Fibroblast of lung (primary cell): Measurements from ENCODE around the gene ANKRD36C. TPM values are rescaled to one million over a fixed set of nuclear protein-coding genes. Genes with fewer than 3 reads are reported as not detected.
"Not testable (repeated sequence)": the region's sequence is repeated elsewhere in the genome, so short reads cannot be mapped to it uniquely, and the experiment has no call there.

Experiments used
- DNase-seq, 2 donors: peaks; one replicate each; pipeline versions ENCODE4 v3.0.0 to v3.0.0-alpha.2; 2010; ENCODE audit warnings: low read depth in 2 of 2
- H2AFZ ChIP-seq: 2 replicates; pipeline ENCODE4 v1.5.1; 2012; ENCODE audit warnings: low read length, control low read depth, inconsistent platforms
- H3K27ac ChIP-seq: 2 replicates; pipeline ENCODE4 v1.5.1; 2011; ENCODE audit warnings: low read length, control low read depth; ENCODE audit not compliant: insufficient read depth
- H3K27me3 ChIP-seq: 2 replicates; pipeline ENCODE4 v1.5.1; 2011; ENCODE audit warnings: mild to moderate bottlenecking, low read length; ENCODE audit not compliant: control insufficient read depth, insufficient read depth
- H3K36me3 ChIP-seq: 2 replicates; pipeline ENCODE4 v1.5.1; 2011; ENCODE audit warnings: low read length; ENCODE audit not compliant: control insufficient read depth, insufficient read depth
- H3K4me1 ChIP-seq: 2 replicates; pipeline ENCODE4 v1.5.1; 2011; ENCODE audit warnings: low read length; ENCODE audit not compliant: control insufficient read depth, insufficient read depth; ENCODE audit errors: extremely low read depth
- H3K4me2 ChIP-seq: 2 replicates; pipeline ENCODE4 v1.5.1; 2011; ENCODE audit warnings: low read length, control low read depth; ENCODE audit not compliant: insufficient read depth; ENCODE audit errors: extremely low read depth
- H3K4me3 ChIP-seq, 4 experiments: fragments of 200-600 bp in 1 of 4; sonication (generic) in 1 of 4; replicated peaks in 1 of 4; 2 replicates each; pipeline ENCODE4 v1.5.1; 2011 to 2016; ENCODE audit warnings: low read length in 4 of 4, low read depth in 3 of 4, mild to moderate bottlenecking in 3 of 4, control low read depth in 2 of 4, inconsistent platforms in 1 of 4, mixed read lengths in 1 of 4; ENCODE audit not compliant: insufficient read depth in 1 of 4; ENCODE audit errors: control extremely low read depth in 1 of 4
- H3K79me2 ChIP-seq: 2 replicates; pipeline ENCODE4 v1.5.1; 2012; ENCODE audit warnings: mild to moderate bottlenecking, low read length, inconsistent platforms; ENCODE audit not compliant: control insufficient read depth, insufficient read depth
- H3K9ac ChIP-seq: 2 replicates; pipeline ENCODE4 v1.5.1; 2011; ENCODE audit warnings: mild to moderate bottlenecking, low read length, control low read depth; ENCODE audit not compliant: insufficient read depth
- H3K9me3 ChIP-seq: 2 replicates; pipeline ENCODE4 v1.5.1; 2012; ENCODE audit warnings: low read depth, low read length; ENCODE audit not compliant: control insufficient read depth, insufficient read depth
- H4K20me1 ChIP-seq: 2 replicates; pipeline ENCODE4 v1.5.1; 2011; ENCODE audit warnings: low read length; ENCODE audit not compliant: control insufficient read depth, insufficient read depth; ENCODE audit errors: extremely low read depth
- polyA plus RNA-seq, 2 donors: library from polyadenylated mRNA; depleted of rRNA in 1 of 2; stranded (reverse) in 1 of 2; unstranded in 1 of 2; fragments of >200 nt; gene quantifications; 2 replicates each; pipeline ENCODE4 v1.2.1, GENCODE V29; 2011 to 2012; ENCODE audit warnings: missing spikeins in 1 of 2
- total RNA-seq: library from RNA; depleted of rRNA; stranded (reverse); fragments of >200 nt; gene quantifications from 2 replicates; pipeline ENCODE4 v1.2.1, GENCODE V29; 2014
- TF ChIP-seq, protein P1 (sequence below), 2 donors: IDR thresholded peaks in 1 of 2; conservative IDR thresholded peaks in 1 of 2; 1 replicate in 1 of 2; 2 replicates in 1 of 2; pipeline ENCODE4 v1.5.1; 2011 to 2012; ENCODE audit warnings: low read length in 2 of 2, control low read depth in 1 of 2, inconsistent platforms in 1 of 2, low read depth in 1 of 2, mild to moderate bottlenecking in 1 of 2

ANKRD36C gene
- total and polyA plus RNA-seq, 2 donors (not counting 1 experiment from before 2014, with no cell fraction given) = 3.9 to 32.9 TPM

DNA sequence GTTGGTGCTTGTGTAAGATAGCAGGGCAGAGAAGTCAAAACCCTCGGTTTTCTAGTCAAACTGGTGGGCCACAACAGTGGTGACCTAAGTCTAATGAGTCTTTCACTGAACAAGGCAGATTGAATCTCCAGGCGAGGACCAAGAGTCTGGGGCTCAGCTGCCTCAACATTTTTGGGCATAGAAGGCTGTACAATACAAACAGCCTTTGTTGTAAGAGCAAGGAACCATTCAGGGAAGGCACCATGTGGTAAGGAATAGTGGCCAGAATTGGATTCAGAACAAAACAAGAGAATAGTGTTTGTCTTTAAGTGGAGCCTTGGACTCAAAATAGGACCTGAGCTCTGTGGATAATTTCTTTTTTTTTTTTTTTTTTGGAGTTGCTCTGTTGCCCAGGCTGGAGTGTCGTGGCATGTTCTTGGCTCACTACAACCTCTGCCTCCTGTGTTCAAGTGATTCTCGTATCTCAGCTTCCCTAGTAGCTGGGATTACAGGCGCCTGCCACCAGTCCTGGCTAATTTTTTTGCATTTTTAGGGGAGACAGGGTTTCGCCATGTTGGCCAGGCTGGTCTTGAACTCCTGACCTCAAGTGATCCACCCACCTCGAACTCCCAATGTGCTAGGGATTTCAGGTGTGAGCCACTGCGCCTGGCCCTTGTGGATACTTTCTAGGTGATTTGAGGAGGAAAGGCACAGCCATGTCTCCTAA is 20.6 kb upstream of the ANKRD36C start:
- not testable (repeated sequence) for H3K4me2 ChIP-seq, H3K9me3 ChIP-seq, H3K9ac ChIP-seq, H3K4me1 ChIP-seq, H2AFZ ChIP-seq, DNase-seq, H3K79me2 ChIP-seq, H3K27ac ChIP-seq, H4K20me1 ChIP-seq, H3K36me3 ChIP-seq, H3K4me3 ChIP-seq, H3K27me3 ChIP-seq

DNA sequence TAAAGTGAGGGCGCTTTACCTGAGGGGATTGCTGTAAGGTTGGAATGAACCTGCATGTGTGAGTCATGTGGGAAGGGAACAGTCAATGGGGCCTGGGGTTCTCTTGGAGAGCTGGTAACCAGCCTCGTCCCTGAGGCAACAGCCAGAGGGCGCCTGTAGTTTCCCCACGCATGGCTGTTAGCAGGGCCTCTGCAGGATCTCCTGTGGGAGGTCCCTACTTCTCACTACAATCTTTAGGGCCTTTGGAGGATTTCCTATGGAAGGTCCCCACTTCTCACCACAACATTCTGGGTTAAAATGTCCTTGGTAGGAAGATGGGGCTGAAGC is 19.5 kb upstream of the ANKRD36C start:
- peak; percentile 8 to 9 for DNase-seq
- not testable (repeated sequence) for H3K4me1 ChIP-seq, H3K4me2 ChIP-seq

DNA sequence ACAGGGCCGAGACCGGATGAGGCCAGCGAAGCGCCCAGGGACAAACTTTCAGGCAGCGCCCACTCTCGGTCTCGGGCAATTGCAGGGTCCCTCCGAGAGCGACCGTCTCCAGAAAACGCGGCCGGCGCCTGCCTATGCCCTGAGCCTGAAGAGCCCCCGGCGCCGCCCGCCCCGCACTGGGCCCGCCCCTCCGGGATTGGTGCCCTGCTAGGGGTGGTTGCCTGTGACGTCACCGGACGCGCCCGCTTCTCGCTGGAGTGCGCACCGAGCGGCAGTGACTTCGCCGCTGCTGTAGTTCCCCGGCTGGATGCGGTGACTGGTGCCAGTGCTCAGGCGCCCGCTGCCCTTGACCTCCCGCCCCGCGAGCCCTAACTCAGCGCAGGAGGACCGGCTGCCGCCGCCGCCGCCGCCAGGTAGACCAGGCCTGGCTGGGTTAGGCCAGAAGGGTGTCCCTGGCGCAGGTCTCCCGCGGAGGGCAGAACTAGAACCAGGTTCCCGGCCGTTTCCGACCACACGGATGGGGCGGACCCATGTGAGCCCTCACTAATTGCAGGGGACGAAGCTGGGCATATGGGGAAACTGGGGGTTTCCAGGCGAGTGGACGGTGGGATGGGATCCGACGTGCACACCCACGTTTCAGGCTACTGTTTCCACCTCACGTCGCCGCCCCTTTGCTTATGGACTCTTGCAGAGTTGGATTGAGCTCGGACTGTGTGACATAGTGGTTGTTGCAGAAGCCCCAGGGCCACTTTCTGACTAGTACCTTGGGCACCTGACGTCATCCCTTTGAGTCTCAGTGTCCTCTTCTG is 18.9 kb upstream of the ANKRD36C start:
- not testable (repeated sequence) for H2AFZ ChIP-seq, H3K79me2 ChIP-seq, H3K36me3 ChIP-seq, H3K27me3 ChIP-seq, H3K9ac ChIP-seq, H3K4me1 ChIP-seq, H3K27ac ChIP-seq, H3K9me3 ChIP-seq, H4K20me1 ChIP-seq
- DNase-seq = peak; percentile 70 to 77
- H3K4me3 ChIP-seq = peak overlapping the region; percentile 0 to 52 (median 12)
- H3K4me2 ChIP-seq = peak overlapping the region; percentile 51

More for the DNA sequence above, 19.5 kb upstream of the ANKRD36C start:
- not testable (repeated sequence) for H3K36me3 ChIP-seq, H3K9me3 ChIP-seq, H3K79me2 ChIP-seq, H4K20me1 ChIP-seq, H3K27ac ChIP-seq, H3K9ac ChIP-seq, H3K27me3 ChIP-seq, H2AFZ ChIP-seq
- H3K4me3 ChIP-seq = peak overlapping the region in 1 of 4 experiments; percentile 30
- TF ChIP-seq, protein P1, sequence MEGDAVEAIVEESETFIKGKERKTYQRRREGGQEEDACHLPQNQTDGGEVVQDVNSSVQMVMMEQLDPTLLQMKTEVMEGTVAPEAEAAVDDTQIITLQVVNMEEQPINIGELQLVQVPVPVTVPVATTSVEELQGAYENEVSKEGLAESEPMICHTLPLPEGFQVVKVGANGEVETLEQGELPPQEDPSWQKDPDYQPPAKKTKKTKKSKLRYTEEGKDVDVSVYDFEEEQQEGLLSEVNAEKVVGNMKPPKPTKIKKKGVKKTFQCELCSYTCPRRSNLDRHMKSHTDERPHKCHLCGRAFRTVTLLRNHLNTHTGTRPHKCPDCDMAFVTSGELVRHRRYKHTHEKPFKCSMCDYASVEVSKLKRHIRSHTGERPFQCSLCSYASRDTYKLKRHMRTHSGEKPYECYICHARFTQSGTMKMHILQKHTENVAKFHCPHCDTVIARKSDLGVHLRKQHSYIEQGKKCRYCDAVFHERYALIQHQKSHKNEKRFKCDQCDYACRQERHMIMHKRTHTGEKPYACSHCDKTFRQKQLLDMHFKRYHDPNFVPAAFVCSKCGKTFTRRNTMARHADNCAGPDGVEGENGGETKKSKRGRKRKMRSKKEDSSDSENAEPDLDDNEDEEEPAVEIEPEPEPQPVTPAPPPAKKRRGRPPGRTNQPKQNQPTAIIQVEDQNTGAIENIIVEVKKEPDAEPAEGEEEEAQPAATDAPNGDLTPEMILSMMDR (conservative IDR thresholded peaks at IDR 0.05 in 1 of 2, IDR thresholded peaks at IDR 0.05 in 1 of 2; ENCODE audit: low read depth in 1 of 2, low read length in 2 of 2) = peak in 1 of 2 donors; percentile 25

DNA sequence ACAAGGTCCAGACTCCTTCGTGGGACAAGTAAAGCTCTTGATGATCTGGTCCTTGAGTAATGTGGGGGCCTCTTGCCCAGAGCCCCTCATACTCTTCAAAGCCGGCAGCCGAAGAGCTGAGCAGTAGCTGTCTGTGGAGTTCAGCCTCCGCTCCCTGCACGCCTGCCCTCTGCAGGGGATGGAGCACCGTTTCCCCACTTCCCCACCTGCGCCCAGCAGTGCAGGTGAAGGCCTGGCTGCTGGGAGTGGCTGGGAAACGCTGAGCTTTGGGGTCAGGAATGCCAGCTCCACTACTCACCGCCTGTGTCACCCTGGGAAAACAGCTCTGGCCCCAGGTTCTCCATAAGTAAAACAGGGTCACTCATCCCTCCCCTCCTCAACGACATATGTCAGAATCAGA is 18.2 kb upstream of the ANKRD36C start:
- H3K36me3 ChIP-seq, H3K9ac ChIP-seq, H3K79me2 ChIP-seq, DNase-seq, H2AFZ ChIP-seq, H3K4me1 ChIP-seq, H4K20me1 ChIP-seq, H3K27me3 ChIP-seq, H3K27ac ChIP-seq, H3K9me3 ChIP-seq: not testable (repeated sequence)
- H3K4me3 ChIP-seq = peak overlapping the region in 3 of 4 experiments; percentile 2 to 52 (median 21)
- peak overlapping the region; percentile 71 for H3K4me2 ChIP-seq

DNA sequence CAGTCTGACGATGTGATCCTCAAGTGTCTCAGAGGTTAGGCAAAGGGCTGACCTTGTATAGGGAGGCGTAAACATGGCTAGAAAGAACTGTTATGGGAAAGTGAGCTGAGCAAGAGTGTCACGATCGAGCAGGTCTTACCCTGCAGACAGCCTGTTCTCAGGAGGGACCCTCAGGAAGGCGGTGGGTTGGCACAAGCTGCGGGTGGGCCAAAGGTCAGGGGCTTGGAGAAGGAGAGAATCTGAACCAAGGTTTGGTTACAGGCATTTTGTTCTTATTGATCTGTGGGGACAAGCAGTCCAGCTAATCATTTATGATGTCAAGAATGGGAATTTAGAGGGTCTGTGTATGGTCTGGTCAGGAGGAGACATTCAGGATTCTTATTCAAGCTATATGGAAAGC is 16.4 kb upstream of the ANKRD36C start:
- H3K36me3 ChIP-seq, H4K20me1 ChIP-seq, H3K27ac ChIP-seq, H2AFZ ChIP-seq, H3K4me1 ChIP-seq, H3K9ac ChIP-seq, DNase-seq, H3K79me2 ChIP-seq, H3K9me3 ChIP-seq, H3K27me3 ChIP-seq, H3K4me3 ChIP-seq, H3K4me2 ChIP-seq: not testable (repeated sequence)

DNA sequence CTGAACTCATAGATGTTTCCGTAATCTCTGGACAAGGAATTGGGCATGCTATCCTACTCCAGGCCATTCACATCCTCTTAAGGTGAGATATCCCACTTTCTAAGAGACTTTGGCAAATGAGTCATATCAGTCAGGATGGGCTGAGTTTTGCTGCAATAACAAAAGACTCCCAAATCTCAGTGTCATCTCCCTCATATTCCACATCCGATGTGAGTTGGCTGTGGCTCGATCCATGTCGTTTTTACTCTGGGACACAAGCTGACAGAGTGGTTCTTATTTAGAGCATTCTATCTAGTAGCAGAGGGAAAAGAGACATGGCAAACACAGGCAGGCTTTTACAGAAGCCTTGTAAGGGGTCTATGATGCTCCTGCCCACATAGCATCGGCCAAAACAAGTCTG is 14.6 kb upstream of the ANKRD36C start:
- not testable (repeated sequence) for H3K9me3 ChIP-seq, H3K27me3 ChIP-seq, H3K79me2 ChIP-seq

More for the DNA sequence above, 14.6 kb upstream of the ANKRD36C start:
- H3K9ac ChIP-seq, H3K27ac ChIP-seq, H3K36me3 ChIP-seq, H2AFZ ChIP-seq, H4K20me1 ChIP-seq, H3K4me2 ChIP-seq, H3K4me1 ChIP-seq, H3K4me3 ChIP-seq, DNase-seq: not testable (repeated sequence)
